ENCODE measurements around the gene GDF15. TPM values are rescaled to one million over a fixed set of nuclear protein-coding genes. Genes with fewer than 3 reads are reported as not detected.

Gene GDF15
- total and polyA plus RNA-seq, 8 donors = 15.7 to 180 (median 34.6) TPM

DNA sequence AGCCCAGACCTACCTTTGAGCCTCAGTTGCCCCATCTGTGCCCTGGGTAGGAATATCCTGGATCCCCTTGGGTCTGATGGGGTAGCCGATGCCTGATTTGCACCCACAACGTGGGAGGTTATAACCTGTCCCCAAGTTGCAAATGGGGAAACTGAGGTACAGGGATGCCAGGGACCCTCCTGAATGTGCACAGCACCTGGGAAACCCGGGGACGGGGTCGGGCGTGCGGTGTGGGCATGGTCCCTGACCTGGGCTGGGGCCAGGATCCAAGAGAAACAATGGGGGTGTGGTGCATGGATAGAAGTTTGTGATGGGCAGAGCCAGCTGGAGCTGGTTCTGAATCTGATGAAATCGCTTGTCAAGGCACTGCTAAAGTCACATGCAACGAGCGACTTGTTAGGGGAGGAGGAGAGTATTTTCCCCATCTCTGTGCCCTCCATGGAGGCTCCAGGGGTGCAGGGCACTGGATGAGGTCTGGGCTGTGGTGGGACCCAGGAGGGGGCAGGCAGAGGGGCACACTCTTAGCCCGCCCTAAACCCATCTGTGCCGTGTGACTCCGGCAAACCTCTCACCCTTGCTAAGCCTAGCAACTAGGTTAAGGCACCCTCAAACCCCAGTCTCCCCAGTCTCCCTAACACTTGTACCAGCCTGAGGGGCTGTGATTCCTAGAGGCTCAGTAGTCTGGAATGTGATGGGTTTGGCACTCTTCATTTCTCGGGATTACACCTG lies 749 bp downstream of the GDF15 start:
- intact Hi-C loops (cut with DNase I) = no loop called here
- Histone ChIP-seq H3K4me1 (peaks cover 12 to 68% of the 10 kb centered on the region in 2 donors), H3K4me3 (peak overlapping the region; percentile 33 to 43), H3K36me3 (peaks cover 0 to 36% of the 10 kb centered on the region in 2 donors), H3K27ac (peak overlapping the region in 1 of 2 donors; percentile 80), H3K27me3 (no peaks in the 10 kb centered on the region), H3K9me3 (no peaks in the 10 kb centered on the region)
- no peak for DNase-seq
- peak; percentile 5 for ATAC-seq
- TF ChIP-seq, protein P1, sequence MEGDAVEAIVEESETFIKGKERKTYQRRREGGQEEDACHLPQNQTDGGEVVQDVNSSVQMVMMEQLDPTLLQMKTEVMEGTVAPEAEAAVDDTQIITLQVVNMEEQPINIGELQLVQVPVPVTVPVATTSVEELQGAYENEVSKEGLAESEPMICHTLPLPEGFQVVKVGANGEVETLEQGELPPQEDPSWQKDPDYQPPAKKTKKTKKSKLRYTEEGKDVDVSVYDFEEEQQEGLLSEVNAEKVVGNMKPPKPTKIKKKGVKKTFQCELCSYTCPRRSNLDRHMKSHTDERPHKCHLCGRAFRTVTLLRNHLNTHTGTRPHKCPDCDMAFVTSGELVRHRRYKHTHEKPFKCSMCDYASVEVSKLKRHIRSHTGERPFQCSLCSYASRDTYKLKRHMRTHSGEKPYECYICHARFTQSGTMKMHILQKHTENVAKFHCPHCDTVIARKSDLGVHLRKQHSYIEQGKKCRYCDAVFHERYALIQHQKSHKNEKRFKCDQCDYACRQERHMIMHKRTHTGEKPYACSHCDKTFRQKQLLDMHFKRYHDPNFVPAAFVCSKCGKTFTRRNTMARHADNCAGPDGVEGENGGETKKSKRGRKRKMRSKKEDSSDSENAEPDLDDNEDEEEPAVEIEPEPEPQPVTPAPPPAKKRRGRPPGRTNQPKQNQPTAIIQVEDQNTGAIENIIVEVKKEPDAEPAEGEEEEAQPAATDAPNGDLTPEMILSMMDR (IDR thresholded peaks at IDR 0.05) = no peak

DNA sequence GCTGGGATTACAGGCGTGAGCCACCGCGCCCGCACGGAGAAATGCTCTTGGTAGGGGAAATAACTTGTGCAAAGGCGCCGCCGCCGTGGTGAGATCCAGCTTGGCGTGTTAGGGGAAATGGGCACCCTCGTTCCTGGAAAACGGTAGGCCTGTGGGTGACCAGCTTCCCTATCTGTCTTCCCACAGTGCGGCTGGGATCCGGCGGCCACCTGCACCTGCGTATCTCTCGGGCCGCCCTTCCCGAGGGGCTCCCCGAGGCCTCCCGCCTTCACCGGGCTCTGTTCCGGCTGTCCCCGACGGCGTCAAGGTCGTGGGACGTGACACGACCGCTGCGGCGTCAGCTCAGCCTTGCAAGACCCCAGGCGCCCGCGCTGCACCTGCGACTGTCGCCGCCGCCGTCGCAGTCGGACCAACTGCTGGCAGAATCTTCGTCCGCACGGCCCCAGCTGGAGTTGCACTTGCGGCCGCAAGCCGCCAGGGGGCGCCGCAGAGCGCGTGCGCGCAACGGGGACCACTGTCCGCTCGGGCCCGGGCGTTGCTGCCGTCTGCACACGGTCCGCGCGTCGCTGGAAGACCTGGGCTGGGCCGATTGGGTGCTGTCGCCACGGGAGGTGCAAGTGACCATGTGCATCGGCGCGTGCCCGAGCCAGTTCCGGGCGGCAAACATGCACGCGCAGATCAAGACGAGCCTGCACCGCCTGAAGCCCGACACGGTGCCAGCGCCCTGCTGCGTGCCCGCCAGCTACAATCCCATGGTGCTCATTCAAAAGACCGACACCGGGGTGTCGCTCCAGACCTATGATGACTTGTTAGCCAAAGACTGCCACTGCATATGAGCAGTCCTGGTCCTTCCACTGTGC lies 2.4 kb downstream of the GDF15 start:
- H3K27ac ChIP-seq = peak overlapping the region; percentile 52 to 80
- intact Hi-C loops (cut with DNase I) = no loop called here

DNA sequence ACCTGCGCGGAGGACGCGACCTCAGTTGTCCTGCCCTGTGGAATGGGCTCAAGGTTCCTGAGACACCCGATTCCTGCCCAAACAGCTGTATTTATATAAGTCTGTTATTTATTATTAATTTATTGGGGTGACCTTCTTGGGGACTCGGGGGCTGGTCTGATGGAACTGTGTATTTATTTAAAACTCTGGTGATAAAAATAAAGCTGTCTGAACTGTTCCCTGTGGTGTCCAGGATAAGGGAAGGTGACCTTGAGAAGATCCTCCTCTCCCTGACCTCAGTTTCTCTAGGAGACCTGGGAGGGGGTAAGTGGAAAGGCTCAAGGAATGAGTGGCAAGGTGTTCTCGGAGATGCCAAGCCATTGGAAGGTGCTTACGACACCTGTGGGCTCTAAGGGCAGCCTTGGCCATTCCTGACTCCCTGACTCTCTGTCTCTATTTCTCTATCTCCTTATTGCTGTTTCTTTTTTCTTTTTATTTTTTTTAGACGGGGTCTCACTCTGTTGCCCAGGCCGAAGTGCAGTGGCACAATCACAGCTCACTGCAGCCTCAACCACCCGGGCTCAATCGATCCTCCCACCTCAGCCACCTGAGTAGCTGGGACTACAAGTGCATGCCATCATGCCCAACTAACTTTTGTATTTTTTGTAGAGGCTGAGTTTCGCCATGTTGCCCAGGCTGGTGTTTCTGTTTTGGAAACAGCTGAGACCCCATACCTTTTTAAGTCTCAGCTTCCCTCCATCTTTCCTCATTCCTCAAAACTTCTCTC lies 3.2 kb downstream of the GDF15 start:
- no peak for DNase-seq
- Histone ChIP-seq H3K4me3 (peak overlapping the region in 1 of 2 donors; percentile 43), H3K4me1 (peaks cover 12 to 84% of the 10 kb centered on the region in 2 donors), H3K9me3 (no peaks in the 10 kb centered on the region), H3K27me3 (no peaks in the 10 kb centered on the region), H3K36me3 (peaks cover 0 to 38% of the 10 kb centered on the region in 2 donors), H3K27ac (peak overlapping the region in 1 of 2 donors; percentile 52)
- no peak for ATAC-seq
- intact Hi-C loops (cut with DNase I) = no loop called here
- TF ChIP-seq, protein P1 (IDR thresholded peaks at IDR 0.05) = no peak

More for the DNA sequence above, 2.4 kb downstream of the GDF15 start:
- H3K4me1 ChIP-seq = peaks cover 12 to 78% of the 10 kb centered on the region in 2 donors
- peak overlapping the region; percentile 33 to 43 for H3K4me3 ChIP-seq
- DNase-seq (peak; percentile 72 to 97 (median 87)), ATAC-seq (peak; percentile 70)
- H3K36me3 ChIP-seq = peaks cover 0 to 38% of the 10 kb centered on the region in 2 donors
- no peaks in the 10 kb centered on the region for H3K9me3 ChIP-seq
- H3K27me3 ChIP-seq = no peaks in the 10 kb centered on the region
- TF ChIP-seq, protein P1 (IDR thresholded peaks at IDR 0.05) = peak; percentile 99

DNA sequence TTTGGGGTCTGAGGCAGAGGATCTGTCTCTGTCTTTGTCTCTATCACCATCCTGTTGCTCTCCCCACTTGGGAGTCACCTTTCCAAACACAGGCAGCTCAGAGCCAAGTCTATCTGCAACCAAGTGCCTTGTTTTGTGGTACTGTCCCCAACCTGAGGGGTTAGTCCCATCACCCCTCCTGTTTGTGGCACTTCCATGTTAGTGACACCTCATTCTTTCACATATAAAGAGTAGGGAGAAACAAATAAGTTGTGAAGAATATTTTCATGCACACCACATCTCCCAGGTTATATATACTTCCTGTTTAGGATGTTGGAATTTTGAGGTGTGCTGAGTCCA lies 3.7 kb downstream of the GDF15 start:
- intact Hi-C loops (cut with DNase I) = no loop called here
- peaks cover 0 to 44% of the 10 kb centered on the region in 2 donors for H3K36me3 ChIP-seq
- H3K4me1 ChIP-seq = peaks cover 12 to 88% of the 10 kb centered on the region in 2 donors
- no peaks in the 10 kb centered on the region for H3K9me3 ChIP-seq
- TF ChIP-seq, protein P1 (IDR thresholded peaks at IDR 0.05) = no peak
- no peak overlapping the region for H3K4me3 ChIP-seq
- DNase-seq (no peak), ATAC-seq (no peak)
- no peak overlapping the region for H3K27ac ChIP-seq
- H3K27me3 ChIP-seq = no peaks in the 10 kb centered on the region
